ENCODE measurements around the gene EPHB6.

DNA sequence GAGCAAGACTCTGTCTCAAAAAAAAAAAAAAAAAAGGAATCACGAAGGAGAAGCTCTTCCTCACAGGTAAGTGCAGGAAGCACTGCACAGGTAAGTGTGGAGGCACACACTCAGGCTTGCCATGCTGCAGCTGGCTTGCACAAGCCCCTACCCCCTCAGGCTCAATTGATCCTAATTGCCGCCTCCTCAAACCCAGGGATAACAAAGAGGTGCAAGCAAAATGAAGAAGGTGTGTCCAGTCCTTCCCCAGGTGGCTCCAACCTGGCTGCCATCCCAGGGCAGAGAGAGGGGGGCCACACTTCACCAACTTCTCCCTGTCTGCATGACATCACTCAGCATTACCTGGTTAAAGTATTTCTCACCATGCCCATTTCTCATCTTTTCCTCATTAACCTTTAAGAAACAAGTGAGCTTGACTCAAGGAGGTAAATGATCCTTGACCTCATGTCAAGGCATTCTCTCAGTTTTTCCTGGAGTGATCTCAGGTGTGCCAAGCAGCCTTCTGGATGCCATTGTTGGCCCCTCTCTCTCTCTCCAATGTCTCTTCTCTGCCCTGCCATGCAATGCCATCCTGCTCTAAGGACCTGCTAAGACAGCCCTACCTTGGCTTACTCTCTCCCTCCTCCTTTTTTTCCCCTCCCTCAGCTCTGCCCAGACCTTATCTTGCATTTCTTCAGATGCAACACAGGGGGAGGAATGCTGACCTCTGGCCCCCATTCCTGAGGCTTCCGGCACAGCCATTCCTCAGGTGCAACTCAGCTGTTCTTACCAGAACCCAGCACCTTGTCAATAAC is 43.7 kb downstream of the EPHB6 start:
- no peak for TF ChIP-seq POLR2A (IDR thresholded peaks at IDR 0.05)
- TF ChIP-seq CTCF (IDR thresholded peaks at IDR 0.05): no peak
- no peak for TF ChIP-seq POLR2AphosphoS5 (IDR thresholded peaks at IDR 0.05)
- no peak for TF ChIP-seq EP300 (IDR thresholded peaks at IDR 0.05)

Data from upper lobe of left lung (tissue), 4 donors.